A673 (cell line): ENCODE data around the gene FRMPD1.

Source experiments
- CTCF ChIP-seq: fragments of 300-800, 200-600 bp; sonication (generic); conservative IDR thresholded peaks from 2 replicates; pipeline ENCODE4 v1.5.1; 2017; ENCODE audit warnings: low read depth, mild to moderate bottlenecking, antibody characterized with exemption, low read length, moderate library complexity, mixed read lengths
- EZH2 ChIP-seq: fragments of 200-600 bp; sonication (generic); IDR thresholded peaks from 2 replicates; pipeline ENCODE4 v1.6.1; 2017; ENCODE audit warnings: borderline replicate concordance, low read depth, mild to moderate bottlenecking, mixed read lengths, antibody characterized with exemption, low read length; ENCODE audit not compliant: poor library complexity, severe bottlenecking

DNA sequence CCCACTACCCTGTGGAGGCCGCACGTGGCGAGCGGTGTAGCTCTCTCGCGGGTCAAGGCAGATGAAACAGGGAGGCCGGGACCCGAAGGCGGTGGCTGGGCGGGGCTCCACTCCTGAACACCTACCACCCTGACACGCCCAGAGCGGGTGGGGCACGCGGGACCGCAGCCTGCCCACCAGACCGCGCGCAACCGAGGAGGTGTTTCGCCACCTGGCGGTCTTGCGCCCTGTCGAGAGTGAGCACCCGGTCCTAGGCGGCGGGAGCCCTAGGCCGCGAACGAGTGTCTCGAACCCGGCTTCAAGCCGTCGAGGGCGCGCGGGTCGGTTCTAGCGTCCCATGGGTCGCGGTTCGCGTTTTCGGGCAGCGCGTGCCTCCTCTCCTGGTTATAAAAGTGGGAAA lies 136.3 kb downstream of the FRMPD1 start:
- TF ChIP-seq CTCF, result no peak
- no peak for TF ChIP-seq EZH2
